SIG-M5 (cell line): ENCODE measurements around the gene PON1.

Experiments
- DNase-seq: peaks from one replicate; lab custom pipeline; 2025; lab: John Stamatoyannopoulos, UW

The PON1 gene

DNA sequence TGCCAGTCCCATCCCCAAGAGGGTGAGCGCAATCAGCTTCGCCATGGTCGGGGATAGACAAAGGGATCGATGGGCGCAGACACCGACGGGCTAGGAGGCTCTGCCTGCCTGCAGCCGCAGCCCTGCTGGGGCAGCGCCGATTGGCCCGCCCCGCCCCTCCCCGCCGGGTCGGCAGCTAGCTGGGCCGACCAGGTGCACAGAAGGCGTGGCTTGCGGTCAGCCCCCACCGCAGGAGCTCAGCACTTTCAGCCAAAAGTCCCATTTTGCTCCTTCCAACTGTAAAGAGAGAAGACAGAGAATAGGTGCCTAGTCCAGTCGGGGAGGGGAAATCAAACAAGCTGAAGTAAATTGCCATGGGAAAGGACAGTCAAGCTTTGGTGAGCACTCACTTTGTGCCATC is at the start of gene PON1:
Gene PON1, minus strand, starts transcription at position 102 of the 400 bp plus-strand sequence. Its CDS starts 57 bp downstream, at position 45.
- DNase-seq, result no peak

DNA sequence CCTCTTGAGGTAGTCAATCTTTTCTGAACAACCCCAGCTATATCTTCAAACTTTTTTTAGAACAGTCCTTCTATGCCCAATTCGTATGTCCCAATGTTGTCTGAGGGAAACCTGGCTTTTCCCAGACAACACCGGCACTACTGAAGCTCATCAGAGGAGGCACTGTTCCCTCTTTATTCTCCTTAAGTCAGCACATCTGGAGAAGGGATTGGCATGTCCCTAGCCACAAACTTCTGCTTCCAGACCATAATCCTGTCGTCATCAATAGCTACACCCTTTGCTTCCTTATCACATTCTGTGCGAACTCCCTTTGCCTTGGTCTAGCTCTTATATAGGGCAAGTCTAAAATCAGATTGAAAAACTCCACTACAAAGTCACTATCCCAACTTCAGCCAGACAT is 49.0 kb upstream of the PON1 start:
- no peak for DNase-seq

DNA sequence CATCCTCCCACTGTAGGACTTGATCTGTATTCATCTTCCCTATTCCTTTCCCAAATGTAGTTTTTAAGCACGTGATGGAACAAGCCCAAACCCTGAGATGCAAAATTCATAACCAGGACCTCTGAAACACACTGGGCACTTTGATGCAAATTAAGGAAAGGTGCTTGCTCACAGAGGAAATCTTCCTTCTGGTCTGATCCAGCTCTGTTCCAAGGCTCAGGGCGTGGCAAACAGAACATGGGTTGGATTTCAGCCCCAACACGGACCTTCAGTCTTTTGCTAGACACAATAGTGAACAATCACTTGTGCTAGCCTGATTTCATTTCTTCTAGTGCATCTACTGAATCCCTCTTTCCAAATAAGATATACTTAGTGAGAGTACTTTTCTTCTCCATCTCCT is 43.9 kb upstream of the PON1 start:
- DNase-seq, result no peak

DNA sequence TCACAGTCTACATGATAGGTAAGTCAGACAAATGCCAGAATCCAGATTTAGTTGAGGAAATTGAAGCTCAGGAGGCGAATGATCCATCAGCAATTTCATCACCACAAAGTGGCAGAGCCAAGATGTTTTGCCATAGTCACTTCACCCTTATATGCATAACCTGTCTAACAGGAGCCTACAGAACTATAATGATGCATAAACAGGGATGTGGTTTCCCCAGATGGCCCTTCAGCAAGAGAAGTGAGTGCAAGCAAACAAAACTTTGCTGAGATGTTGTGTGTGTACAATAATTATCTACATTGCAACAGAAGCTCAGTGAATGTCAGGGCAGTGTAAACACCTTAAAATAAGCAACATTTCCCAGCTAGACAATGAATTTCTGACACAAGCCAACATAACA is 43.3 kb upstream of the PON1 start:
- DNase-seq, result no peak

DNA sequence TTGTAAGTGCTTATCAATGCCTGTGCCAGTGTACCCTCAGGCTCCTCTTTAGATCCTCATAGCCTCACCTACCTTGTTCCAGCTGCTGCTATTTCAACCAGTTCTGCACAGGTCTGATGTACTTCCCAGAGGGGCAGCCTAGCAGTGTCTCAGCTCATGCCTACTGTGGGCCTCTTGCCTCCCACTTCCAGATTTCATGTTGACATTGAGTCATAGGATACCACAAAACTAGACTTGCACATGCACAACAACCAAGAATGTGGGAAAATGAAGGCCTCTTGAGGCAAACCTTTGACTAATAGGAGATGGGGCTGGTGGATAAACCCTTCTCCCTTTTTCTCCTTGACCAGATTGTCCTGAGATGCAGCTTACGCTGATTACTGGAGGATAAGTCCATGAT is 40.8 kb upstream of the PON1 start:
- no peak for DNase-seq

DNA sequence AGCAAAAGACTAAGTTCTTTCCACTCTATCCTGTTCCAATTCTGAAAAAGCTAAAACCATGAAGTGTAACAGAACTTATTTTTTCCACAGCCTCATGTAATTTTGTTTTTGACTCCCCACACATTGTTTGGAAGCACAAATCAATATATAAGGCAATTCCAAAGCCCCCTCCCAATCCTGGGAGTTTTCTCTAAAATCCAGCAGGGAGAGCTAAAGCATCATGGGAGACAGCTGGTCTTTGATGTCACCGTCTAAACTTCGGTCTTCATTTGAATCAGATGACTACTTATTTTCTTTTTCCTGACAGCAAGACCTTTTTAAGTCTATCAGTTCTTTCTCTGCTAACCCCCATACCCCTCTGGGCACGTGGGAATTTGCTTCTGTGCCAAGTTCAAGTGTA is 33.3 kb upstream of the PON1 start:
- DNase-seq, result no peak

DNA sequence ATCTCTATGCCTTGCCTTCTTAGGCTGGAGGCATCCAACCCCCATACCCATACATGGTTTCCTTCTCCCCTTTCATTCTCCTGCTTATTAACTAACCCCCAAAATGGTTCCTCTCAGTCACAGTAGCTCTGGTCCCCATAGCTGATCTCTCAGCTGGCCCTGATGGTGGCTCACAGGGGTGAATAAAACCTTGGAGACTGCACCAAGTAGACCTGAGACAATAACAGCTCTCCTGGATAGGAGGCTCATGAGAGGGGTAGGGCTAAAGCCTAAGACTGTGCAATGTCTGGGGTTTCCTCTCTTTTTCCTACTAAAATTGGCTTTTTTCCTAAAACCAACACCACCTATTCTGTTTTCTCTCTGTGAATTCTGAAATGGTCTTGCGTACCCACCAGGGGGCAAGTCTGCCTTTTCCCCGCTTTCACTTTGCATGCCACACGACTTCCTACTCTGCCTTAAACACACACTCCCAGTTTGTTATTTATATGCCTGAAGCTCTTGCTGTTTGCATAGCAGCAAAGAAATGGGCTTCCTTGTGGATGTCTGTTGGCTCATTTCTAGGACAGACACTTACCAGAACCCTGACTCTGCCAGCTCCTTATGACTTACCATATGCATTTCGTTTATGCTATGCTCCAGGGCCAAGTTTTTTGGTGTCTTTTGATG is 18.4 kb upstream of the PON1 start:
- no peak for DNase-seq

DNA sequence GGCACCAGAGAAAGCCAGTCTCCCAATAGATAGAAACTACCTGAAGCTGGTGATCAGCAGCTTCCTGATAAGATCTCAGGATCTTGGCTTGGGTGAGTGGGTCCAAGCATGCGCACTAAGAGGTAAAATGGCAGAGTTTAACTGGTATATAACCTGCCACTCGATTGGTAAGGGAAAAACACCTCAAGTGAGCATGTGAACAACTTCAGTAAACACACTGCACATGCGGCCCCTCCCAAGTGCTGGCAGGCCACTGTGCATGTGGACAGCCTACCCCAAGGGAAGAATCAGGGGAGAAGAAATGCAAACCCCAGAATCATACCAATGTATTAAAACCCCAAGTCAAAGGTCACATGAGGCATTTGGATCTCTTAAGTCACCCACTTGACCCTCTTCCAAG is 17.7 kb upstream of the PON1 start:
- DNase-seq, result no peak

DNA sequence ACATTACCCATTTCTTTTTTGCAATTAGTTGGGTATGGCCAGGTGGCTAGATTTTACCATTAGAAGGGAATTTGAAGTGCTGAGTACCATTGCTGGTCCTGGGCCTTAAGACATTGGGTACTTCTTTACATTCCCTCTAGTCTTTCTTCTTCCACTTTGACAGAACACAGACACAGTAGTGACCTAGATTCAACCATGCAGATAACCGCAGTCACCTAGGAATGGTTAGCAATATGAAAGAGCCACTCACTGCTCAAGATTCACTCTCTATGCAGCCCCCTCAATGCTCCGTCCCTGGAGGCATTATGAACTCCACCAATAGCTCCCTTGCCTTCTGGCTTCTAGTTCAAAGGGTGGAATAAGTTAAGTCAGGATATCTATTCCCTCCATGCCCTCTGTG is 16.2 kb upstream of the PON1 start:
- DNase-seq, result no peak

DNA sequence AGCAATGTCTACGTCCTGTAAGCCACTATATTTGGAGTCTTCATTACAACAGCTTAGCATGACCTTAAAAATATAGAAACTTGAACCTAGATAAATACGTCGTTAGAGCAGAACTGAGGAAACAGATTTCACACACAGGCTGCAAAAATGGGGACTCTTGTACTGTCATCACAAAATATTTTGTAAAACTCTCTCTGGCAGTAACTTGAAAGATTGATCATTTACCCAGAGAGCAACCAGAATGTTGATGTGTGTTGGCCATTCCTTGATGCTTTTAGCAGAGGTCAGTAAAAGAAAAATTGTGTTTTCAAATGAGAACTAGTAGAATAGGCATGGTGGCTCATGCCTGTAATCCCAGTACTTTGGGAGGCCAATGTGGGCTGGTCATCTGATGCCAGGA is 14.5 kb upstream of the PON1 start:
- DNase-seq, result no peak

DNA sequence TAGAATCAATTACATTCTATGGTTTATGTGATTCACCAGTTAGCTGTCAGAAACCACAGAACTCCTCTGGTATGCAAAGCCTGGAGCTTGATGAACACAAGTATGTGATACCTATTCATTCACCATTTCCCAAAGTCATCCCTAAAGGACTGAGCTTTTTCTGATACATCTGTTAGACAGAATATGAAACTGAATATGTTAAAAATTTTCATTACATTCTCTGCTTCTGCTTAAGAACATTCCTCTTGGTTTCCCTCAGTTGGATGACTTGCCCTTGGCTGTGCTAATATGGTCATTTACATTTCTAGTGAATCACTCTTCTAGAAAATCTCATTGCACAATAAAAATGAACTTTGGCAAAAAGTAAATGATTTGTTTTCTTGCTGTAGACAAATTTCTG is 10.8 kb upstream of the PON1 start:
- no peak for DNase-seq

DNA sequence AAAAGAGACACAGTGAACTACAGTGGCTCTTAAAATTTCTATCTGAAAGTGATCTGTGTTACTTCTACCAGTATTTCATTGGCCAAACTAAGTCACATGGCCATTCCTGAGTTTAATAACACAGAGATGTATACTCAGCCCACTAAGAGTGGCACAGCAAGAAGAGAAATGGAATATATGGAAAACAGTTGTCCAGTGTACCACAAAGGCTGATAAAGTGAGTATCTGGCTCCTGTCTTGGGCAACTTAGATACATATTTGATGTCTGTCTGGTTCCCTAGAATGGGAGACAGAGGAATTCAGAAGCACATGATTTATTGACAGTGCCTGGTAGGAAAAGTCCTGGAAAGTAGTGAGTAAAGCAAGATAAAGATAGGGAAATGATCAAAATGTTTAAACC is 10.1 kb upstream of the PON1 start:
- DNase-seq, result no peak

DNA sequence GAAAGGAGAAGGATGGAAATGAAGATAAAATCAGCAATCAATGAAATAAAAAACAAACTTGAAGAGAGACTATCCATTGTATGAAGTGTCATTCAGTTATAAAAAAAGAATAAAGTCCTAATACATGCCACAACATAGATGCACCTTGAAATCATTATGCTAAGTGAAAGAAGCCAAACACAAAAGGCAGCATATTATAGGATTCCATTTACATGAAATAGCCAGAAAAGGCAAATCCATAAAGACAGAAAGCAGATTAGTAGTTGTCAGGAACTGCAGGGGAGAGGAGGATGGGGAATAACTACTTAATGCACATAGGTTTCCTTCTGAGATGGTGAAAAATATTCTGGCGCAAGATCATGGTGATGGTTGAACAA is 6.6 kb upstream of the PON1 start:
- no peak for DNase-seq

DNA sequence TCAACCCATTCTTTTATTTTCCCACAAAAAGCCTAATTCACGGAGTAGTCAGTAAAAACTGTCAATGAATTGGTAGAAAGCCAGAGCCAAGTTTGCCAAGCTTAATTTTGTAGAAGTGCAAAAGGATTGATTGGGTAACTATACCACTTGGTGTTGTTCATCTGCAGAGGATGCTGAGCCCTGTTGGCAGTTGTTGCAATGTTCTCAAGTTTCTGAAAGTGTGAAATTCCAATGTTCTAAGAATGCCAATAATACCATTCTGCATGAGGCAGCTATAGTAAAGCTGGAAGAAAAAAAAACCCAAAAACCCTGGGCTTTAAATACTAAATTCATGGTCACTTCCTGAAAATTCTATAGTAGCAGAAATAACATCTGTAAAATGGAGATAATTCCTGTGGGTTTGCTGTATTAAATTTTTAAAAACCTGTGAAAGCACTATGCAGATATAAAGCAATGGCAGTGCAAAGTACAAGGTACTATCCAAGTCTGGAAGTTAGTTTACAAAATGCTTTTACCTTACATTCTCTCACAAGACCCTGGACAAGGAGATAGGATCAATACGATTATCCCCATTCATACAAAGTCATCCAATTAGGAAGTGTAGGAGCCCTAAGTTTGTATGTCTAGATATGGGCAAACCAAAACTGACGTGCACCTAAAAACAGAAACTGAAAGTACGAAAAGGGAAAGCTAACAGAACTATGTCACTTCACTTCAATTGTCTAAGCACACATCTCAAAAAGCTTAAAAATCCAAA is 6.0 kb upstream of the PON1 start:
- no peak for DNase-seq

DNA sequence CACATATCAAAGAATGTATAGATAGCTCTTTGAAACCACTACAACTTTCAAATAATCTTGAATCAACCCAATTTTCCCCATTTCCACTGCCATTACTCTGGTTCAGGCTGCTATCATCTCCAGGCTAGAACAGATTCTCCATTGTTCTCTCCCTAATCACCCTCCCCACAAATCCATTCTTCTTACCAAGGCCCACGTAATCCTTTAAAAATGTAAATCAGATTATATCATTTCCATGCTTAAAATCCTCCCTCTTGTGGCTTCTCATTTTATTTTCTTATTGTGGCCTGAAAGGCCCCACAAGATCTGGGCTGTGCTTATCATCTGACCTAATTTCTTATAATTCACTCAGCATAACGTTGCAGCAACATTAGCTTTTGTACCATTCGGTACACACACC is 3.0 kb upstream of the PON1 start:
- DNase-seq, result no peak

DNA sequence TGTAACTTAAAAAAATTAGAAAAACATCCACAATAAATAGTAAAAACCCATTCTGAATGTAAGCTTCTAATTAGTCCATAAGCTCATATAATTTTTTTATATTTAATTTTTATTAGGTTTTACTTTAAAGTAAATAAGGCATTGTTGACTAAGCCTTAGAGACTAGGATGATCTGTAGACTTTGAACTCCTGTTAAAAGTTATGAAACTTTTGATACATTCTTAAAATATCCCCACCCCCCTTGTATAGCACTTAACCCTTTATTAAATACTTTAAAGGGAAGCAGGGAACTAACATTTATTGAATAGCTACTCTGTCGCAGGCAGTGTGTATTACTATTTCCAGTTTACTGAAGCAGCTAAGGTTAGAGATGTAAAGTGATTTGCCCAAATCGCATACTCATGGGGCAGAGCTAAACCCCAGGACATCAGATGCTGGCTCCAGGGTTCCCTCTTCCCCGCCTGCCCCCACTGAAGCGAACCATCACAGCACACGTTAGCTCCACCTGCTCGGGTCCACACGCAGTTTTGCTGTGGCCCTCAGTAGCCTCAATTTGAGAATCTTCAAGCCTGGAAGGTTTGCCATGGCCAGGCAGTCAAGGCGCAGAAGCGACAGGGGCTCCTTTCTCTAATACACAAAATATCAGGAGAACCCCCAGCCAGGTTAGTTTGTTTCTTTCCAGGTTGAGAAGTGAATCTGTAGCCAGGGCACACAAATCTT is 762 bp downstream of the PON1 start:
- no peak for DNase-seq

DNA sequence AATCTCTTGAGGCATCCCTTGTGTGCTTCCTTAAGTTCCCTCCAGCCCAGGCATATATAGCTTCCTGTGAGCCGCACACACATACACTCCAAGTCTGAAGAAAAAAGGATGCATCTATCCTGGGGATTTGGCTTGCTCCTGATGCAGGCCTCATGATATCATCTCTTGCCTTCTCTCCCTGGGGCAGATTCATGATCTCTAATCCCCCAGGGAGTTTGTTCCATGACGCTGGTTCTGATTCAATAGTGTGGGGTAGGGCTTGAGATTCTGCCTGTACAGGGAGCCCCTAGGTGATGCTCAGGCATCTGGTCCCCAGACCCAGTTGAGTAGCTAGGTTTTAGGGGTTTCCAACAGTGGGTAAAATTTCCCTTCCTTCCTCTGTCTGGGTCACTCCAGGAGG is 1.5 kb downstream of the PON1 start:
- no peak for DNase-seq

DNA sequence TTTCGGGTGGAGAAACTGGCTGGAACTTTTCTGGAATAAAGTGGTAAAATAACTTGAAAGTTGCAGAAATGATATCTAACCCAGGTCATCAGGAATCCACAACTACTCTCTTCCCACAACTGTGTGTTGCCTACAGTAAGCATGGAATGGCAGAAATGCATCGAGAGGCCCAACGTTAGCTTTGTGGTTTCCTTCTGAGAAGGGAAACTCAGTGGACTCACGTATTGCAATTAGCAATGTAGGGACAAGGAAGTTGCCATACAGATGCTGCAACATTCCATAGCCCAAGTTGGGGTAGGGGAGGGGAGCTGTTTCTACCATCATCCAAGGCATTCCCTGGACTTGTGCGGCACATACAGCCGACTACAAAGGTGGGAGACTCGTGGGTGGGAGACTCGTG is 1.9 kb downstream of the PON1 start:
- no peak for DNase-seq

DNA sequence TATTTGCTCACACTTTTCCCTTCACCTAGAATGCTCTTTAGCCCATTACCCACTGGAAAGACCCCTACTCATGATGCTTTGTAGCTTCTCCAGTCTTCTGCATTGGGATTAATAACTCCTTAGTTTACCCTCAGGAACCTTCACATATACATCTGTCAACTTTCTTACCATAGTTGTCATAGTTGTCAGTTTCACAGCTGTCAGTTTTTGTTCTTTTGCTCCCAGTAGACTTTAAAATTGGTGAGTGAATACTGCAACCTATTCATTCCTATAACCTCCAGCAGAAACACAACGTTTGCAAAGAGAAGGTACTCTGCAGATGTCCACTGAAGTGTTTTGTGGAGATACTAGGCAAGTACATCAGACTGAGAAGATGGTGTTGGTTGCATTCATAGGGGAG is 2.6 kb downstream of the PON1 start:
- DNase-seq, result no peak

DNA sequence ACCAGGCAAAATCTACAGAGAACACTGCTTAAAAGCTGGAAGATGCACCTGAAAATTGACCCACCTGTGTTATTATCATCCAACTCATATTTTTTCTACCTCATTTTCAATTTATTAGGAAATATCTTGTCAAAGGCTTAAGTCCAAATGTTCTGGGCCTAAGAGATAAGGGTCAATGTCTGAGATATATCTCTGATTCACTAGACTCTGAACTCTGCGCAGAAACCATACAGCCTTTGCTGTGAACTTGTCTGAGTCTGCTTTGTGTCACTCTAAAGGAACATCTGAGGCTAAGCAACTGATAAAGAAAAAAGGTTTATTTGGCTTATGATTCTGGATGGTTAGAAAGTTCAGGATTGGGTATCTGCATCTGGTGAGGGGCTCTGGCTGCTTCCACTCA is 3.7 kb downstream of the PON1 start:
- no peak for DNase-seq

DNA sequence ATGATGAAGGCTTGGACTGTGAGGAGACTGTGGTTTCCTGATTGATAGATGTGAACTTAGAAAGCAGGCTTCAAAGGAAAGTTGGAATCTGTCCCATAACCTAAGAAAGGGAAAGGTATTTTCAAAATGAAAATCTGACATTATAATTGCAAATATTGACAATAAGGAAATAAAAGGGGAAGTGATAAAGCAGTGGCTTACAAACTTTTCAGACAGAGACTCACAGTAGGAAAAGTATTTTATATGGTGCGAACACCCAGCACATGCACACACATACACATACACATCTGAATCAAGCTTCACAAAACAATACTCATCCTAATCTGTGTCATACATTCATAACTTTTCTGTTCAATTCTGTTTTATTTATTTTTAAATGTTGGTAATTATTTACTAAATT is 4.8 kb downstream of the PON1 start:
- no peak for DNase-seq

DNA sequence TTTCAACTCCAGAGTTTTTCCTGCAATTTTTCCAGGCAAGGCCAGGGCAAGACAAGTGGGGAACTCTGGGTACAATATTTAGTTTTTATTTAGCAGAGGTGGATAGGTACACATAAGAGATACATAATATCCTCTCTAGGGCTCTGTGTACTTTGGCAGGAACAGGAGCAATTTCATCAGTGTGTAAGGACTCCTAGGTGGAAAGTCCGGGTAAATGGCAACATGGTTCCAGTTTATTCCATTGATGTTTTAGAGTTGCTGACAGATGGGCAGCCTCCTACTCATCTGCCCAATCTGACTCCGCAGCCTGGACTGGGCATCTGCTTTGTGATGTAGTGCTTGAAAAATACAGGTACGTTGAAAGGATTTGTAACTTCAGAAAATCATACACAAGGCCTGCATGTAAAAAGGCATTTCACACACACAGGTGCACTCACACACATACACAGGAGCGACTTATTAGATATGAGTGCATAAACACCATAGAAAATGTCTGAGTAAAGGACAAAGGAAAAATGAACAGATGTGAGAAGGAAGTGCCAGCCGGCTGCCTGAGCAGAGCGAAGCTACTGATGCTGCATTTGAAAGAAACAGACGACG is 5.7 kb downstream of the PON1 start:
- no peak for DNase-seq

DNA sequence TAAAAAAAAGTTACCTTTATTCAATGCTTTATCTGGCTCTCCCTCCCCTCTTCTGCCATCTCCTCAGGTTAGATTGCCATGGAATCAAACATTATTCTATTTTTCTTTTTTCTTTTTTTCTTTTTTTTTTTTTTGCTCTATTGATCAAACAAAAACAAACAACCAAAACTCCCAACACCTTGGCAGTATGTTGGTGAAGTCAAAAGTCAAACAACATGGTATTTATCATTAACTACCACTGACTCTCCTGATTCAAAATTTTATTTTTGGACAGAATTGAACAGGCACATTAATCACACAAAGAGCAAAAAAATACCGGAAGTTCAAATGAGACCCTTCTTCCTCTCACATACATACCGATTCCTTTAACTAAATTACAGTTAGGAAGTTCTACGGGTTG is 6.4 kb downstream of the PON1 start:
- DNase-seq, result no peak
